GM12864 (cell line): ENCODE data around the gene NOD2.

Experiments
- DNase-seq: peaks from one replicate; pipeline ENCODE4 v3.0.0-alpha.2; 2011; ENCODE audit warnings: low read depth
- H3K4me3 ChIP-seq: 2 replicates; pipeline ENCODE4 v1.5.1; 2011; ENCODE audit warnings: mild to moderate bottlenecking, low read depth, low read length, control low read depth
- TF ChIP-seq, protein P1 (sequence below): IDR thresholded peaks from 2 replicates; pipeline ENCODE4 v1.5.1; 2011; ENCODE audit warnings: low read depth, mild to moderate bottlenecking, moderate library complexity, low read length, control low read depth, inconsistent platforms; ENCODE audit errors: missing control alignments

The NOD2 gene

DNA sequence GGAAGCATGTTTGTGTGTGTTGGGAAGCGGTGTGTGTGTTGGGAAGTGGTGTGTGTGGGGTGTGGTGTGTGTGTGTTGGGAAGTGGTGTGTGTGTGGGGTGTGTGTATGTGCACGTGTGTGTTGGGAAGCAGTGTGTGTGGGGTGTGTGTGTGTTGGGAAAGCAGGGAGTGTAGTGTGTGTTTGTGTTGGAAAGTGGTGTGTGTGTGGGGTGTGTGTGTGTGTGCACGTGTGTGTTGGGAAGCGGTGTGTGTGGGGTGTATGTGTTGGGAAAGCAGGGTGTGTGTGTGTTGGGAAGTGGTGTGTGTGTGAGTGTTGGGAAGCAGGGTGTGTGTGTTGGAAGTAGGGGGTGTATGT lies 785 bp upstream of the NOD2 start:
- DNase-seq, result no peak
- TF ChIP-seq, protein P1, sequence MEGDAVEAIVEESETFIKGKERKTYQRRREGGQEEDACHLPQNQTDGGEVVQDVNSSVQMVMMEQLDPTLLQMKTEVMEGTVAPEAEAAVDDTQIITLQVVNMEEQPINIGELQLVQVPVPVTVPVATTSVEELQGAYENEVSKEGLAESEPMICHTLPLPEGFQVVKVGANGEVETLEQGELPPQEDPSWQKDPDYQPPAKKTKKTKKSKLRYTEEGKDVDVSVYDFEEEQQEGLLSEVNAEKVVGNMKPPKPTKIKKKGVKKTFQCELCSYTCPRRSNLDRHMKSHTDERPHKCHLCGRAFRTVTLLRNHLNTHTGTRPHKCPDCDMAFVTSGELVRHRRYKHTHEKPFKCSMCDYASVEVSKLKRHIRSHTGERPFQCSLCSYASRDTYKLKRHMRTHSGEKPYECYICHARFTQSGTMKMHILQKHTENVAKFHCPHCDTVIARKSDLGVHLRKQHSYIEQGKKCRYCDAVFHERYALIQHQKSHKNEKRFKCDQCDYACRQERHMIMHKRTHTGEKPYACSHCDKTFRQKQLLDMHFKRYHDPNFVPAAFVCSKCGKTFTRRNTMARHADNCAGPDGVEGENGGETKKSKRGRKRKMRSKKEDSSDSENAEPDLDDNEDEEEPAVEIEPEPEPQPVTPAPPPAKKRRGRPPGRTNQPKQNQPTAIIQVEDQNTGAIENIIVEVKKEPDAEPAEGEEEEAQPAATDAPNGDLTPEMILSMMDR, result no peak

DNA sequence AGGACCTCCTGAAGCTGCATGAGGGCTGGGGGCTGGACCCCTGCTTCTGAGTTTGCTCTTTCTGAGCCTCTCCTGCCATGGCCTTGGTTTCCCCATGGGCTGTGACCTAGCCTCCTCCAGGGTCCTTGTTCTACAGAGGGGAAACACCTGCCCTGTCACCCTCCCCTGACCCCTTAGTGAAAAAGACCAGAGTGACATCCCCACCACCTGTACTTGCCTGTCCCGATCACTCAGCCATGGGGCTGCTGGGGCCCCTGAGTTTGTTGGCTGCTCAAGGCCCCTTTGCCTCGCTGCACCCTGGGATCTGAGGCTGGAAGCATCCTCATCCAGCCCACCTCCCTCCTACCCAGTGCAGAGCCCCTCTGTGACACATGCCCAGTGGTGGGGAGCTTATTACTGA lies 800 bp downstream of the NOD2 start:
- TF ChIP-seq, protein P1, result no peak
- no peak for DNase-seq
- H3K4me3 ChIP-seq, result peak overlapping the region; percentile 50

More for the DNA sequence above, 785 bp upstream of the NOD2 start:
- H3K4me3 ChIP-seq, result no peak overlapping the region

DNA sequence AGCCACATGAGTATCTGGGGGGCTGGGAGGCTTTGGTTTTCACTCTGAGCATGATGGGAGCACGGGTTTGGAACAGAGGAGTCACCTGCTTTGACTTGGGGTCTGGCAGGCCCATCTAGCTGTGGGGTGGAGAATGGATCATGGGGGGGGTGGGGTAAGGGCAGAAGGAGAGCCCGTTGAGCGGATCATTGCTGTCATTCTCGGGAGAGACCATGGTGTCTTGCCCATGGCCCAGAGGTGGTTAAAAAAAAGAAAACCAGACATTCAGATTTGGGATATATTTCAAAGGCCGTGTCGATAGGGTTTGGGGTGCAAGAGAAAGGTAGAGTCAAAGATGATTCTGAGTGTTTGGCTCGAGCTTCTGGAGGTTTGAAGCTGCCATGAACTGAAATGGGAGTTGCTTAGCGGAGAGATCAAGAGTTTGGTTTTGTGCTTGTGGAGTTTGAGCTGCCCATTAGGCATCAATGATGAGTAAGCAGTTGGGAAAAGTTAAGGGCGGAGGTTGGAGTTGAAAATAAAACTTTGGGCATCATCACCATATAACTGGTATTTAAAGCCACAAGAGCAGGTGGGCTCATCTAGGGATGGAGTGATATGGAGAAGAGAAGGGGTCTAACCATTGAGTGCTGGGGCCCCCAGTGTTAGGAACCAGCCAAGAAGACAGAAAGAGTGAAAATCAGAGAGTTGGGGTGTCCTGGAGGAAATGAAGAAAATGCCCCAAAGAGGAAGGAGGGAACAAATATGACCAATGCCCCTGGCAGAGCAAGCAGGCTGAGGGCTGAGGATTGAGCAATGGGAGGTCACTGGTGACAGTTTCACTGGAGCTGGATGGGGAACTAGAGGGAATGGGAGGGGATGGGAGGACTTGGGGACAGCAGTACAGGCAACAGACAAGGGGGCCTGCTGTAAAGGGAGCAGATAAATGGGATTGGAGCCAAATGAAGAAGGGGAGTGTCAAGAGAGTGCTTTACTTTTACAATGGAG lies 1.9 kb downstream of the NOD2 start:
- no peak overlapping the region for H3K4me3 ChIP-seq
- TF ChIP-seq, protein P1, result no peak
- DNase-seq, result no peak

DNA sequence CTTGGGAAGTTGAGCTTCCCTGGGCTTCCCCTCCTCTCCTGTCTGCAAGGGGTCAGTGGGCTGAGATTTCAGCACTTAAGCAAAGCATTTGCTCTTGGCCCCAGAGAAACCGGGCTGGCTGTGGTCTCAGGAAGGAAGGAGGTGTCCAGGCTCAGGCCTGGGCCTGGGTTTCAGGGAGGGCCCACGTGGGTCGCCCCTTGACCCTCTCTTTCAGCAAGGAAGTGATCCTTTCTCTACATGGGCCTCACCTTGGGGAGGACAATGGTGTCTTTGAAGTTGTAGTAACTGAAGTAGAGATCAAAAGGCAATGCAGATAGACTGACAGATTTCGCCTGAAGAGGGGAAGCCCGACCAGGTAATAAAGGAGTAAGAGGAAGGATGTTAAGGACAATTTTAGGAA lies 2.7 kb downstream of the NOD2 start:
- TF ChIP-seq, protein P1, result no peak
- H3K4me3 ChIP-seq, result no peak overlapping the region
- DNase-seq, result no peak

DNA sequence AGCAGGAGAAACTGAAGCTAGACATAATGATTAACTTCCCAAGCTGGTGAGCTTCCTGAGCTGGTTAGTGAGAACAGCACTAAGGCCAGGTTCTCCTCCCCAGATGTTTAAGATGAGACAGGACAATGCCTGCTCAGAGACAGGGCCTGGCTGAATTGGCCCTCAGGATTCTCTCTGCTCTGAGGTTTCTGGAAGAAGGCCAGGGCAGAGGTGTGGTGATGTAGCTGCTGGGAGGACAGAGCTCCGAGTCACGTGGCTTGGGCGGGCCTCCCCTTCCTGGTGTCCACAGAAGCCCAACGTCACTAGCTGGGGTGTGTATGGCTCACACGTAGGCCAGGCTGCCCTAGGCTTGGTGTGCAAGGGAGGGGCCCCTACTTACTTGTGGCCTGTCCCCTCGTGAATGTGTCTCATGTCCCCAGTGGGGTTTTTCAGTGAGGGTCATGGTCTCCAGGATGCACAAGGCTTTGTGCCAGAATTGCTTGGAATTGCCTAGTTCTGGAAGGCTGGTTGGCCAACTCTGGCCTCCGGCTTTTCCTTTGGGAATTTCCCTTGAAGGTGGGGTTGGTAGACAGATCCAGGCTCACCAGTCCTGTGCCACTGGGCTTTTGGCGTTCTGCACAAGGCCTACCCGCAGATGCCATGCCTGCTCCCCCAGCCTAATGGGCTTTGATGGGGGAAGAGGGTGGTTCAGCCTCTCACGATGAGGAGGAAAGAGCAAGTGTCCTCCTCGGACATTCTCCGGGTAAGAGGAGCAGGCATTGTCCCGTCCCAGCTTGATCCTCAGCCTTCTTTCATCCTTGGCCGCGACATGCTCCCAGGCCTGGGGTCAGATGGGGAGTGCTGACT lies 3.4 kb downstream of the NOD2 start:
- peak; percentile 62 for DNase-seq
- no peak overlapping the region for H3K4me3 ChIP-seq
- TF ChIP-seq, protein P1, result no peak

DNA sequence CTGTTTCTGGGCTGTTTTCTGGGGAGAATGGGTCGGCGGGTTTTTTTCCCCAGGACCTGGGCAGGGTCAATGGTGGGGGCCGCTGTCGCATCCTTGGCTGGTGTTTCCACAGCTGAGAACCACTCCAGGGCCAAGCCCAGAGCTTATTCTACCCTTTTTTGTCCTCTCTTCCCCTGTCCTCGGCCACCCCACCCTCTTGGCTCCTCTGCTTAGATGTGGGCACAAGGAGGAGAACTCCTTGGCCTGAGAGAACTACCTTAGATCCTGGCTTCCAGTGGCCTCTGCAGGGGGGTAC lies 4.0 kb downstream of the NOD2 start:
- TF ChIP-seq, protein P1, result no peak
- H3K4me3 ChIP-seq, result peak overlapping the region; percentile 49
- no peak for DNase-seq
